ENCODE measurements around the gene SEZ6. TPM values are rescaled to one million over a fixed set of nuclear protein-coding genes. Genes with fewer than 3 reads are reported as not detected.

SEZ6 gene
- total and polyA plus RNA-seq, 2 of the 4 experiments (the other 2 are of a cell fraction) = not detected

- CTCF ChIA-PET = no interaction called here
- H4K8ac ChIP-seq (ENCODE audit: low read depth in 2 of 2, low read length in 2 of 2) = no peak overlapping the region
Measured at GRCh38 chr17:28956112-28956511, 49.7 kb downstream of the SEZ6 start.

More at GRCh38 chr17:28956112-28956511, 49.7 kb downstream of the SEZ6 start:
- H2BK120ac ChIP-seq (ENCODE audit: low read depth, low read length) = no peak overlapping the region
- H4K20me1 ChIP-seq (ENCODE audit: insufficient read depth, low read length) = no peaks in the 10 kb centered on the region
- no peak overlapping the region for H3K4ac ChIP-seq (ENCODE audit: low read depth, low read length)
- no peak overlapping the region for H2BK5ac ChIP-seq (ENCODE audit: low read depth, low read length, poor library complexity, severe bottlenecking)
- peaks cover 12% of the 10 kb centered on the region for H3K9me1 ChIP-seq (ENCODE audit: insufficient read depth, low read length)
- H2AK5ac ChIP-seq (ENCODE audit: low read depth, low read length) = no peak overlapping the region
- no peak overlapping the region for H4K5ac ChIP-seq (ENCODE audit: low read depth, low read length)
- no peak overlapping the region for H3K18ac ChIP-seq (ENCODE audit: low read depth, low read length)
- H3K79me1 ChIP-seq (ENCODE audit: low read depth in 1 of 2, low read length in 2 of 2) = peaks cover 0 to 13% of the 10 kb centered on the region in 2 experiments; a peak in 2 of 4 replicates
- no peak overlapping the region for H3K4me3 ChIP-seq (ENCODE audit: insufficient read depth, low read depth, low read length)
- H3K56ac ChIP-seq (ENCODE audit: extremely low read depth, insufficient read depth, low read length) = no peak overlapping the region
- in situ Hi-C loops (cut with MboI; ENCODE audit: low sequenced_read_pairs) (no loop called here), intact Hi-C loops (cut with micrococcal nuclease) (no loop called here), dilution Hi-C loops (cut with HindIII; ENCODE audit: low sequenced_read_pairs, unreplicated experiment) (no loop called here)
- H4K91ac ChIP-seq (ENCODE audit: insufficient read depth, low read depth, low read length) = no peak overlapping the region
- no peak overlapping the region for H2AFZ ChIP-seq (replicated peaks; ENCODE audit: low read length, poor library complexity)
- no peak for DNase-seq
- no peaks in the 10 kb centered on the region; the same call in 1 of the 2 replicates for H3K27me3 ChIP-seq (ENCODE audit: control insufficient read depth, insufficient read depth, low read length)
- no TSS peak for BruUV-seq (replicated peaks)
- H3K9me3 ChIP-seq (ENCODE audit: control insufficient read depth, insufficient read depth, low read length) = no peaks in the 10 kb centered on the region
- POLR2A ChIA-PET (ENCODE audit: unreplicated experiment) = no interaction called here
- H3K9ac ChIP-seq (ENCODE audit: low read depth, low read length) = no peak overlapping the region
- H3K14ac ChIP-seq (replicated peaks; ENCODE audit: low read depth, low read length) = no peak overlapping the region
- H2BK15ac ChIP-seq (ENCODE audit: low read depth, low read length) = no peak overlapping the region
- no peak overlapping the region for H3K23ac ChIP-seq (ENCODE audit: low read depth, low read length)
- H3K27ac ChIP-seq (ENCODE audit: insufficient read depth, low read length) = no peak overlapping the region
- H2AK9ac ChIP-seq (replicated peaks; ENCODE audit: low read depth, low read length, poor library complexity) = no peak overlapping the region
- H2BK20ac ChIP-seq (ENCODE audit: low read depth, low read length) = no peak overlapping the region
- no peaks in the 10 kb centered on the region for H3K4me1 ChIP-seq (ENCODE audit: control insufficient read depth, insufficient read depth, low read length)
- TF ChIP-seq ELK1 (IDR thresholded peaks at IDR 0.05; ENCODE audit: borderline replicate concordance, low read depth, low read length) = no peak
- TF ChIP-seq RFX5 (IDR thresholded peaks at IDR 0.05; ENCODE audit: low read depth, low read length) = no peak
- TF ChIP-seq SMC3 (IDR thresholded peaks at IDR 0.05; ENCODE audit: low read depth, low read length) = no peak
- no peak for TF ChIP-seq BHLHE40 (IDR thresholded peaks at IDR 0.05; ENCODE audit: low read depth, low read length)
- TF ChIP-seq FOS (IDR thresholded peaks at IDR 0.05; ENCODE audit: low read depth, low read length) = no peak
- no peak for TF ChIP-seq CEBPB (IDR thresholded peaks at IDR 0.05; ENCODE audit: low read depth, low read length)
- TF ChIP-seq MXI1 (IDR thresholded peaks at IDR 0.05; ENCODE audit: borderline replicate concordance, low read depth, low read length) = no peak
- no peak for TF ChIP-seq NFE2L2 (IDR thresholded peaks at IDR 0.05; ENCODE audit: low read depth, low read length)
- TF ChIP-seq USF2 (IDR thresholded peaks at IDR 0.05; ENCODE audit: low read depth, low read length) = no peak
- no peak for TF ChIP-seq CTCF (conservative IDR thresholded peaks at IDR 0.05; ENCODE audit: low read depth, low read length)
- TF ChIP-seq RAD21 (IDR thresholded peaks at IDR 0.05; ENCODE audit: low read length) = no peak
- TF ChIP-seq MAZ (IDR thresholded peaks at IDR 0.05; ENCODE audit: borderline replicate concordance, low read depth, low read length) = no peak
- TF ChIP-seq POLR2A (IDR thresholded peaks at IDR 0.05; ENCODE audit: low read depth, low read length) = no peak
- no peak for TF ChIP-seq CHD1 (IDR thresholded peaks at IDR 0.05; ENCODE audit: low read depth, low read length)
- TF ChIP-seq RCOR1 (IDR thresholded peaks at IDR 0.05; ENCODE audit: insufficient replicate concordance, low read length) = no peak
- no peak for TF ChIP-seq MAFK (IDR thresholded peaks at IDR 0.05; ENCODE audit: low read depth, low read length)
- H3K36me3 ChIP-seq (ENCODE audit: control insufficient read depth, insufficient read depth, low read length) = no peaks in the 10 kb centered on the region
- H3K4me2 ChIP-seq (ENCODE audit: low read depth, low read length) = no peak overlapping the region
- WGBS, 2 experiments (ENCODE audit: extremely low coverage in 2 of 2, insufficient read length in 1 of 2) = 40% methylated on average over 2 of the region's 7 CpGs; no CpG with 5 or more reads in 1 of the 2 experiments
- no peak for ATAC-seq (ENCODE audit: low read depth)
